Stimulated activated CD8-positive, alpha-beta memory T cell treated with anti-CD3 and anti-CD28 coated beads, Interleukin-15, amount 100 ng/mL, for 1 hour (primary cell): Measurements from ENCODE around the gene WIPF2.
A peak's percentile ranks its signal among the peaks of the same experiment; 100 is the strongest.
"Not testable (repeated sequence)": the region's sequence is repeated elsewhere in the genome, so short reads cannot be mapped to it uniquely, and the experiment has no call there.

Source experiments
- DNase-seq: peaks from one replicate; pipeline ENCODE4 v3.0.0-alpha.2; 2020; ENCODE audit warnings: low read depth

Gene WIPF2

GRCh38 chr17:40191237-40192208 lies 27.6 kb upstream of the WIPF2 start:
- peak; percentile 44 for DNase-seq

GRCh38 chr17:40192961-40193360 lies 26.1 kb upstream of the WIPF2 start:
- DNase-seq: no peak

- DNase-seq: no peak
Observed at GRCh38 chr17:40194821-40195220, 24.3 kb upstream of the WIPF2 start.

GRCh38 chr17:40197550-40197949 lies 21.6 kb upstream of the WIPF2 start:
- no peak for DNase-seq

- not testable (repeated sequence) for DNase-seq
Observed at GRCh38 chr17:40197965-40198456, 21.1 kb upstream of the WIPF2 start.

GRCh38 chr17:40198576-40198975 lies 20.5 kb upstream of the WIPF2 start:
- no peak for DNase-seq

GRCh38 chr17:40203131-40203530 lies 16.0 kb upstream of the WIPF2 start:
- no peak for DNase-seq

GRCh38 chr17:40206193-40206592 lies 12.9 kb upstream of the WIPF2 start:
- DNase-seq: not testable (repeated sequence)

- DNase-seq: no peak
Observed at GRCh38 chr17:40209404-40210093, 9.6 kb upstream of the WIPF2 start.

- not testable (repeated sequence) for DNase-seq
Observed at GRCh38 chr17:40213914-40214313, 5.2 kb upstream of the WIPF2 start.

GRCh38 chr17:40218006-40218739 lies 931 bp upstream of the WIPF2 start:
- DNase-seq: no peak

GRCh38 chr17:40219594-40220338 lies 662 bp downstream of the WIPF2 start:
- DNase-seq: no peak

- no peak for DNase-seq
Observed at GRCh38 chr17:40224718-40225550, 5.8 kb downstream of the WIPF2 start.

- DNase-seq: not testable (repeated sequence)
Observed at GRCh38 chr17:40229146-40229545, 10.0 kb downstream of the WIPF2 start.

- no peak for DNase-seq
Observed at GRCh38 chr17:40230670-40231069, 11.6 kb downstream of the WIPF2 start.

- DNase-seq: not testable (repeated sequence)
Observed at GRCh38 chr17:40231928-40232327, 12.8 kb downstream of the WIPF2 start.

- DNase-seq: no peak
Observed at GRCh38 chr17:40241252-40241834, 22.2 kb downstream of the WIPF2 start.

- DNase-seq: no peak
Observed at GRCh38 chr17:40242774-40243173, 23.7 kb downstream of the WIPF2 start.

GRCh38 chr17:40243761-40244160 lies 24.7 kb downstream of the WIPF2 start:
- no peak for DNase-seq

- no peak for DNase-seq
Observed at GRCh38 chr17:40244255-40244654, 25.2 kb downstream of the WIPF2 start.
